GM12873 (cell line): ENCODE data around the gene GJA9.

Experiments used
- TF ChIP-seq, protein P1 (sequence below): IDR thresholded peaks from 2 replicates; pipeline ENCODE4 v1.5.1; 2012; ENCODE audit warnings: low read depth, mild to moderate bottlenecking, moderate library complexity, low read length, control low read depth; ENCODE audit not compliant: insufficient read depth; ENCODE audit errors: missing control alignments

The GJA9 gene

DNA sequence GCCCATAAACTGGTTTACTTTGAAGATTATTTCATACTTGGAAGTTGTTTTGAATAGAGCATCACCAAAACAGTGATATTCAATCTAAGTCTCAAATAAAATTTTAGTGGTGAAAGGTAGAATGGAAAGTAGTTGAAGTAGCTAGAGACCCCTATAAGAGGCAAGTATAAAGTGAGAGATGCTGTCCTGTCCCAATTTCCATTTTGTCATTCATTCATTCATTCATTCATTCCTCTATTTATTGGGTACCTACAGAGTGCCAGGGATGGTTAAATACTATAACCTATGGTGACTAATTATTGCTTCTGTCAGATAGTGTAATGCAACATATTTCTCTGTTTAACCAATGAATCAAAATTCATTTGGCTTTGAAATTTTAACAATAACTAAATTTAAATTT is 54.5 kb downstream of the GJA9 start:
- TF ChIP-seq, protein P1, sequence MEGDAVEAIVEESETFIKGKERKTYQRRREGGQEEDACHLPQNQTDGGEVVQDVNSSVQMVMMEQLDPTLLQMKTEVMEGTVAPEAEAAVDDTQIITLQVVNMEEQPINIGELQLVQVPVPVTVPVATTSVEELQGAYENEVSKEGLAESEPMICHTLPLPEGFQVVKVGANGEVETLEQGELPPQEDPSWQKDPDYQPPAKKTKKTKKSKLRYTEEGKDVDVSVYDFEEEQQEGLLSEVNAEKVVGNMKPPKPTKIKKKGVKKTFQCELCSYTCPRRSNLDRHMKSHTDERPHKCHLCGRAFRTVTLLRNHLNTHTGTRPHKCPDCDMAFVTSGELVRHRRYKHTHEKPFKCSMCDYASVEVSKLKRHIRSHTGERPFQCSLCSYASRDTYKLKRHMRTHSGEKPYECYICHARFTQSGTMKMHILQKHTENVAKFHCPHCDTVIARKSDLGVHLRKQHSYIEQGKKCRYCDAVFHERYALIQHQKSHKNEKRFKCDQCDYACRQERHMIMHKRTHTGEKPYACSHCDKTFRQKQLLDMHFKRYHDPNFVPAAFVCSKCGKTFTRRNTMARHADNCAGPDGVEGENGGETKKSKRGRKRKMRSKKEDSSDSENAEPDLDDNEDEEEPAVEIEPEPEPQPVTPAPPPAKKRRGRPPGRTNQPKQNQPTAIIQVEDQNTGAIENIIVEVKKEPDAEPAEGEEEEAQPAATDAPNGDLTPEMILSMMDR, result no peak

DNA sequence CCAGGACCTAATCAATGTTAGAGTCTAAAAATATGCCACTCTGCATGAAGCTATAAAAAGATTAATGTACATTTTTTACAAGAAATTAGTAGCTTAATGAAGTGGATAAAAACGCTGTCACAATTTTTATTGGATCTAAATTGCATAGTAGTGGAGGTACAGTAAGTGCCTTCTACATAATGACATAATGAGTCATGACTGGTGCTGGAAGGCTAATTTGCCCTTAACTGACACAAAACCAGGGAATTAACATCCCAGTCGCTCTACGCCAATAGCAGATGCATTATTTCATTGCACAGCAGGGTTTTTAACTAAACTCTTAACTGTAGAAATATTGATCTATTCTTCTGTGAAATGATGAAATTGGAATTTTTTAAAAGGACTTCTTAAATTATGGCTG is 55.1 kb downstream of the GJA9 start:
- TF ChIP-seq, protein P1, result no peak
